Measurements from ENCODE around the gene NPHP4.

- TF ChIP-seq CTCF (IDR thresholded peaks at IDR 0.05; ENCODE audit: extremely low read depth in 1 of 2, insufficient read depth in 1 of 2, low read depth in 1 of 2, low read length in 2 of 2) (no peak), JUN (IDR thresholded peaks at IDR 0.05; ENCODE audit: borderline replicate concordance, insufficient read depth, insufficient read length, low read depth) (no peak), EZH2 (IDR thresholded peaks at IDR 0.05; ENCODE audit: borderline replicate concordance, low read depth, low read length, severe bottlenecking) (no peak), POLR2A (IDR thresholded peaks at IDR 0.05; ENCODE audit: low read depth, low read length) (no peak), MAX (IDR thresholded peaks at IDR 0.05; ENCODE audit: insufficient read depth, insufficient read length) (no peak)
Observed at GRCh38 chr1:5819391-5820025, 172.7 kb downstream of the NPHP4 start.

All from endothelial cell of umbilical vein (primary cell).